GM18502 (cell line): Measurements from ENCODE around the gene TERB1.

Source experiments
- ATAC-seq: cut with Tn5 transposase; IDR thresholded peaks from one replicate; pipeline ENCODE4 v1.9.1; 2021; ENCODE audit warnings: mild to moderate bottlenecking; ENCODE audit not compliant: unreplicated experiment, poor library complexity

The TERB1 gene

GRCh38 chr16:66751303-66751991, 49.9 kb downstream of the TERB1 start, which contains the start of gene DYNC1LI2:
Gene DYNC1LI2, minus strand, starts transcription at chr16:66751609. Its CDS starts 18 bp downstream, at chr16:66751591.
- ATAC-seq = peak; percentile 91

GRCh38 chr16:66751053-66751302, 50.4 kb downstream of the TERB1 start:
- peak; percentile 15 for ATAC-seq

- ATAC-seq = no peak
Observed at GRCh38 chr16:66750279-66751052, 50.9 kb downstream of the TERB1 start.

GRCh38 chr16:66746682-66747081, 54.7 kb downstream of the TERB1 start:
- ATAC-seq = peak; percentile 40

GRCh38 chr16:66746048-66746447, 55.3 kb downstream of the TERB1 start:
- no peak for ATAC-seq

- no peak for ATAC-seq
Observed at GRCh38 chr16:66741950-66742808, 59.2 kb downstream of the TERB1 start.

- ATAC-seq = no peak
Observed at GRCh38 chr16:66741169-66741900, 60.0 kb downstream of the TERB1 start.

GRCh38 chr16:66740533-66740932, 60.9 kb downstream of the TERB1 start:
- ATAC-seq = no peak

- ATAC-seq = no peak
Observed at GRCh38 chr16:66740010-66740409, 61.4 kb downstream of the TERB1 start.

GRCh38 chr16:66735891-66736290, 65.5 kb downstream of the TERB1 start:
- ATAC-seq = no peak

- ATAC-seq = no peak
Observed at GRCh38 chr16:66731101-66731500, 70.3 kb downstream of the TERB1 start.

GRCh38 chr16:66728804-66729203, 72.6 kb downstream of the TERB1 start:
- no peak for ATAC-seq

GRCh38 chr16:66728117-66728787, 73.1 kb downstream of the TERB1 start:
- no peak for ATAC-seq

- no peak for ATAC-seq
Observed at GRCh38 chr16:66720766-66721165, 80.6 kb downstream of the TERB1 start.

GRCh38 chr16:66719246-66719645, 82.1 kb downstream of the TERB1 start:
- no peak for ATAC-seq

GRCh38 chr16:66717776-66718175, 83.6 kb downstream of the TERB1 start:
- ATAC-seq = no peak

GRCh38 chr16:66717112-66717675, 84.2 kb downstream of the TERB1 start:
- no peak for ATAC-seq

GRCh38 chr16:66714654-66715307, 86.6 kb downstream of the TERB1 start:
- no peak for ATAC-seq

GRCh38 chr16:66714062-66714461, 87.3 kb downstream of the TERB1 start:
- no peak for ATAC-seq
